OCI-LY7 (cell line): ENCODE results near the gene SLC17A2.

Experiments
- CTCF ChIP-seq: fragments of 200-600 bp; sonication (generic); conservative IDR thresholded peaks from 2 replicates; pipeline ENCODE4 v1.5.1; 2014; ENCODE audit warnings: mild to moderate bottlenecking, antibody characterized with exemption, low read length, moderate library complexity, mixed read lengths
- EZH2phosphoT487 ChIP-seq: fragments of 200-600 bp; sonication (generic); IDR thresholded peaks from 2 replicates; pipeline ENCODE4 v1.6.1; 2018; ENCODE audit warnings: low read depth, borderline replicate concordance, mild to moderate bottlenecking, mixed run types, antibody characterized with exemption, low read length, moderate library complexity, mixed read lengths

DNA sequence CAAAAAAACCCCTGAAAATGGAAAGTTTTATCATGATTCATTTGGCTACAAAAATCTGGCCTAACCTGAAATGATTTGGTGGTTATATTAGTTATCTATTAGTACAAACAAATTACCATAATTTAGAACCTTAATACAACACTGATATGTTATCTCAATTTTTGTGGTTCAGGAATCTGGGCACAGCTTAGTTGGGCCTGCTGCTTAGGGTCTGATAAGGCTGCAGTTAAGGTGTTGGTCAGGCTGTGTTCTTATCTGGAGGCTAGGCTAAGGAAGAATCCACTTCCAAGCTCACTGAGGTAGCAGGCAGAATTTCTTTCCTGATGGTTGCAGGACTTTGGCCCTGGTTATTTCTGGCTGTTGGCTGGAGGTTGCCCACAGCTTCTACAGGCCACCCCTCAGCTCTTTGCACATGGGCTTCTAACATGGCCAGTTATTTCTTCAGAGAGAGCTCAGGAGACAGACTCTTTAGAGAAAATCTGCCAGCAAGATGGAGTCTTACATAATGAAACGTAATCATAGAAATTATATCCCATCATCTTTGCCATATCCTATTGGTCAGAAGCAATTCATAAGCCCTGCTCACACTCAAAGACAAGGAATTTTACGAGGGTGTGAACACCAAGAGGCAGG, 43.5 kb upstream of the SLC17A2 start:
- no peak for TF ChIP-seq CTCF
- no peak for TF ChIP-seq EZH2phosphoT487
